Mucosa of descending colon (tissue), 3 donors: ENCODE measurements around the gene VIM. TPM values are rescaled to one million over a fixed set of nuclear protein-coding genes. Genes with fewer than 3 reads are reported as not detected.
"Not testable (repeated sequence)": the region's sequence is repeated elsewhere in the genome, so short reads cannot be mapped to it uniquely, and the experiment has no call there.

Experiments
- ATAC-seq: fragments of 200-7000 bp; cut with Tn5 transposase; one replicate; pipeline ENCODE4 v1.9.1; 2020; ENCODE audit warnings: mild to moderate bottlenecking, moderate library complexity
- DNase-seq, 3 donors: peaks; one replicate each; pipeline ENCODE4 v3.0.0-alpha.2; 2020
- H3K36me3 ChIP-seq: fragments of 200-600 bp; one replicate; pipeline ENCODE4 v1.8.0; 2021; ENCODE audit warnings: low read depth, mild to moderate bottlenecking
- H3K4me1 ChIP-seq: fragments of 200-600 bp; one replicate; pipeline ENCODE4 v1.8.0; 2021; ENCODE audit warnings: low read depth, mild to moderate bottlenecking
- H3K4me3 ChIP-seq: fragments of 200-600 bp; one replicate; pipeline ENCODE4 v1.8.0; 2021; ENCODE audit warnings: mild to moderate bottlenecking
- H3K9me3 ChIP-seq: fragments of 200-600 bp; one replicate; pipeline ENCODE4 v1.8.0; 2021; ENCODE audit warnings: mild to moderate bottlenecking
- CTCF ChIP-seq: fragments of 200-600 bp; IDR thresholded peaks from one replicate; pipeline ENCODE4 v1.8.0; 2022; ENCODE audit warnings: antibody characterized with exemption, mild to moderate bottlenecking
- intact Hi-C, 2 donors: fragments of 100-400 bp; cut with DNase I in 1 of 2; cut with micrococcal nuclease in 1 of 2; formaldehyde crosslinking; loops; one replicate each; pipeline versions ENCODE4 v1.11.0 to v1.11.1; 2022; cut with DNase I, micrococcal nuclease
- total RNA-seq, 3 donors: library from RNA; stranded (reverse); fragmentation: NEBNext Ultra II Directional in 2 of 3; extraction: Animal tissue kit (Norgen Biotek cat#: 25700) in 2 of 3; gene quantifications; one replicate each; pipeline versions ENCODE4 v1.2.1 to v1.2.4, GENCODE V29; 2021 to 2023
- donor health status: DM: no; HTN: no; CAD: no; lungs with moderate emphysema.
- donor health status: DM: no; HTN: no; CAD: no.
- donor health status: DM: no; HTN: yes; CAD: no.

Gene VIM
- total RNA-seq, 3 donors from 2014 or later = 128 to 550 (median 355) TPM

GRCh38 chr10:17262502-17262901 is 34.5 kb downstream of the VIM start:
- Histone ChIP-seq H3K36me3 (no peaks in the 10 kb centered on the region), H3K9me3 (peaks cover 28% of the 10 kb centered on the region), H3K4me1 (no peaks in the 10 kb centered on the region), H3K4me3 (no peak overlapping the region)
- DNase-seq (no peak), ATAC-seq (no peak)
- intact Hi-C loops = no loop called here
- no peak for TF ChIP-seq CTCF

GRCh38 chr10:17263580-17263979 is 35.5 kb downstream of the VIM start:
- intact Hi-C loops = no loop called here
- no peak for TF ChIP-seq CTCF

GRCh38 chr10:17265468-17265867 is 37.4 kb downstream of the VIM start:
- Histone ChIP-seq H3K4me1 (no peaks in the 10 kb centered on the region), H3K9me3 (peaks cover 28% of the 10 kb centered on the region), H3K4me3 (no peak overlapping the region), H3K36me3 (no peaks in the 10 kb centered on the region)
- intact Hi-C loops = no loop called here
- no peak for TF ChIP-seq CTCF
- DNase-seq (no peak), ATAC-seq (no peak)

More at GRCh38 chr10:17263580-17263979, 35.5 kb downstream of the VIM start:
- Histone ChIP-seq H3K9me3 (peaks cover 28% of the 10 kb centered on the region), H3K36me3 (no peaks in the 10 kb centered on the region), H3K4me3 (no peak overlapping the region), H3K4me1 (no peaks in the 10 kb centered on the region)
- ATAC-seq (no peak), DNase-seq (no peak)

- peaks cover 25% of the 10 kb centered on the region for H3K9me3 ChIP-seq
- ATAC-seq, H3K4me3 ChIP-seq, intact Hi-C loops, H3K4me1 ChIP-seq, DNase-seq, H3K36me3 ChIP-seq: not testable (repeated sequence)
These were observed 38.5 kb downstream of the VIM start for GRCh38 chr10:17266549-17266948.

GRCh38 chr10:17272648-17273047 is 44.6 kb downstream of the VIM start:
- Histone ChIP-seq H3K9me3 (peaks cover 9% of the 10 kb centered on the region), H3K36me3 (no peaks in the 10 kb centered on the region), H3K4me1 (no peaks in the 10 kb centered on the region), H3K4me3 (no peak overlapping the region)
- intact Hi-C loops = no loop called here
- TF ChIP-seq CTCF = no peak
- DNase-seq = no peak
- ATAC-seq = no peak

- ATAC-seq (no peak), DNase-seq (no peak)
- no peaks in the 10 kb centered on the region for H3K4me1 ChIP-seq
- H3K36me3 ChIP-seq = no peaks in the 10 kb centered on the region
- TF ChIP-seq CTCF = no peak
- no peak overlapping the region for H3K4me3 ChIP-seq
- intact Hi-C loops = no loop called here
- H3K9me3 ChIP-seq = peaks cover 9% of the 10 kb centered on the region
These were observed 45.4 kb downstream of the VIM start for GRCh38 chr10:17273403-17273802.
